ENCODE results near the gene RASAL3. TPM values are rescaled to one million over a fixed set of nuclear protein-coding genes. Genes with fewer than 3 reads are reported as not detected.

Gene RASAL3
- total and polyA plus RNA-seq, 2 of the 4 experiments (the other 2 are of a cell fraction), result 0.07 TPM; not detected in 1

GRCh38 chr19:15437355-15438123 lies 26.8 kb downstream of the RASAL3 start:
- DNase-seq (peak; percentile 74), ATAC-seq (ENCODE audit: low read depth) (peak; percentile 65)
- H2BK120ac ChIP-seq (ENCODE audit: low read depth, low read length), result peak overlapping the region; percentile 90
- 85% methylated on average over 4 of the region's 10 CpGs; no CpG with 5 or more reads in 1 of the 2 experiments for WGBS, 2 experiments (ENCODE audit: extremely low coverage in 2 of 2, insufficient read length in 1 of 2)
- H4K5ac ChIP-seq (ENCODE audit: low read depth, low read length), result peak overlapping the region; percentile 3; the same call in 1 of the 2 replicates
- H2BK20ac ChIP-seq (ENCODE audit: low read depth, low read length), result peak overlapping the region; percentile 76; the same call in 1 of the 2 replicates
- H2AFZ ChIP-seq (replicated peaks; ENCODE audit: low read length, poor library complexity), result peak overlapping the region; percentile 68
- no peaks in the 10 kb centered on the region; a peak in 1 of 4 replicates for H3K79me1 ChIP-seq (ENCODE audit: low read depth in 1 of 2, low read length in 2 of 2)
- no peak for TF ChIP-seq CEBPB (IDR thresholded peaks at IDR 0.05; ENCODE audit: low read depth, low read length)
- no peak for TF ChIP-seq MAFK (IDR thresholded peaks at IDR 0.05; ENCODE audit: low read depth, low read length)
- TF ChIP-seq RAD21 (IDR thresholded peaks at IDR 0.05; ENCODE audit: low read length), result peak; percentile 43
- TF ChIP-seq, protein P1, sequence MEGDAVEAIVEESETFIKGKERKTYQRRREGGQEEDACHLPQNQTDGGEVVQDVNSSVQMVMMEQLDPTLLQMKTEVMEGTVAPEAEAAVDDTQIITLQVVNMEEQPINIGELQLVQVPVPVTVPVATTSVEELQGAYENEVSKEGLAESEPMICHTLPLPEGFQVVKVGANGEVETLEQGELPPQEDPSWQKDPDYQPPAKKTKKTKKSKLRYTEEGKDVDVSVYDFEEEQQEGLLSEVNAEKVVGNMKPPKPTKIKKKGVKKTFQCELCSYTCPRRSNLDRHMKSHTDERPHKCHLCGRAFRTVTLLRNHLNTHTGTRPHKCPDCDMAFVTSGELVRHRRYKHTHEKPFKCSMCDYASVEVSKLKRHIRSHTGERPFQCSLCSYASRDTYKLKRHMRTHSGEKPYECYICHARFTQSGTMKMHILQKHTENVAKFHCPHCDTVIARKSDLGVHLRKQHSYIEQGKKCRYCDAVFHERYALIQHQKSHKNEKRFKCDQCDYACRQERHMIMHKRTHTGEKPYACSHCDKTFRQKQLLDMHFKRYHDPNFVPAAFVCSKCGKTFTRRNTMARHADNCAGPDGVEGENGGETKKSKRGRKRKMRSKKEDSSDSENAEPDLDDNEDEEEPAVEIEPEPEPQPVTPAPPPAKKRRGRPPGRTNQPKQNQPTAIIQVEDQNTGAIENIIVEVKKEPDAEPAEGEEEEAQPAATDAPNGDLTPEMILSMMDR (conservative IDR thresholded peaks at IDR 0.05; ENCODE audit: low read depth, low read length), result peak; percentile 51
- TF ChIP-seq BHLHE40 (IDR thresholded peaks at IDR 0.05; ENCODE audit: low read depth, low read length), result peak; percentile 95
- peak; percentile 46 for TF ChIP-seq SMC3 (IDR thresholded peaks at IDR 0.05; ENCODE audit: low read depth, low read length)
- no peak for TF ChIP-seq FOS (IDR thresholded peaks at IDR 0.05; ENCODE audit: low read depth, low read length)
- dilution Hi-C loops (cut with HindIII; ENCODE audit: low sequenced_read_pairs, unreplicated experiment), result no loop called here
- no peaks in the 10 kb centered on the region for H3K27me3 ChIP-seq (ENCODE audit: control insufficient read depth, insufficient read depth, low read length)
- H3K4me2 ChIP-seq (ENCODE audit: low read depth, low read length), result peak overlapping the region; percentile 6; the same call in 1 of the 2 replicates
- H3K56ac ChIP-seq (ENCODE audit: extremely low read depth, insufficient read depth, low read length), result no peak overlapping the region
- in situ Hi-C loops (cut with MboI; ENCODE audit: low sequenced_read_pairs), result loop anchor here (25.0 kb wide), 1 partner anchor 875 kb away; the partner anchor contains the start of gene NDUFB7
- H3K36me3 ChIP-seq (ENCODE audit: control insufficient read depth, insufficient read depth, low read length), result no peaks in the 10 kb centered on the region
- H4K20me1 ChIP-seq (ENCODE audit: insufficient read depth, low read length), result no peaks in the 10 kb centered on the region
- H3K4me1 ChIP-seq (ENCODE audit: control insufficient read depth, insufficient read depth, low read length), result peaks cover 17% of the 10 kb centered on the region
- H3K18ac ChIP-seq (ENCODE audit: low read depth, low read length), result peak overlapping the region; percentile 40; the same call in 1 of the 2 replicates
- no peaks in the 10 kb centered on the region for H3K9me3 ChIP-seq (ENCODE audit: control insufficient read depth, insufficient read depth, low read length)
- H2BK15ac ChIP-seq (ENCODE audit: low read depth, low read length), result no peak overlapping the region
- no peak overlapping the region for H3K4me3 ChIP-seq (ENCODE audit: insufficient read depth, low read depth, low read length)
- H3K9ac ChIP-seq (ENCODE audit: low read depth, low read length), result no peak overlapping the region
- H2BK5ac ChIP-seq (ENCODE audit: low read depth, low read length, poor library complexity, severe bottlenecking), result no peak overlapping the region
- H3K14ac ChIP-seq (replicated peaks; ENCODE audit: low read depth, low read length), result peak overlapping the region; percentile 82; the same call in 1 of the 2 replicates
- POLR2A ChIA-PET (ENCODE audit: unreplicated experiment), result no interaction called here
- H3K9me1 ChIP-seq (ENCODE audit: insufficient read depth, low read length), result 0 out of 2 replicates have a peak, but pooled peaks cover 5% of the 10 kb centered on the region
- no TSS peak for BruUV-seq (replicated peaks)
- H3K23ac ChIP-seq (ENCODE audit: low read depth, low read length), result no peak overlapping the region
- 0 out of 2 replicates have a peak overlapping the region, but pooled peaks have one; percentile 37 for H4K91ac ChIP-seq (ENCODE audit: insufficient read depth, low read depth, low read length)
- H2AK5ac ChIP-seq (ENCODE audit: low read depth, low read length), result peak overlapping the region; percentile 90
- intact Hi-C loops (cut with micrococcal nuclease), result loop anchor here (5.0 kb wide), 1 partner anchor 345 kb away; no protein-coding TSS in a partner anchor
- peak overlapping the region; percentile 71 for H2AK9ac ChIP-seq (replicated peaks; ENCODE audit: low read depth, low read length, poor library complexity)
- H3K27ac ChIP-seq (ENCODE audit: insufficient read depth, low read length), result peak overlapping the region; percentile 79; the same call in 1 of the 2 replicates
- peak overlapping the region in 1 of 2 experiments; percentile 68; a peak in 1 of 4 replicates for H4K8ac ChIP-seq (ENCODE audit: low read depth in 2 of 2, low read length in 2 of 2)
- CTCF ChIA-PET, result interaction anchor here (0.6 to 1.5 kb wide), 3 partner anchors 19 to 261 kb away, joined by 3 to 7 read pairs (median 4); partner anchors contain the start of gene AKAP8L
- H3K4ac ChIP-seq (ENCODE audit: low read depth, low read length), result peak overlapping the region; percentile 85
